Epithelial cell of esophagus (primary cell): Measurements from ENCODE around the gene MRPL37.

Source experiments
- DNase-seq: peaks from one replicate; pipeline ENCODE4 v3.0.0; 2010; ENCODE audit warnings: low read depth
- H3K4me3 ChIP-seq: 2 replicates; pipeline ENCODE4 v1.5.1; 2011; ENCODE audit warnings: mild to moderate bottlenecking, low read length, control low read depth
- TF ChIP-seq, protein P1 (sequence below): IDR thresholded peaks from 2 replicates; pipeline ENCODE4 v1.5.1; 2011; ENCODE audit warnings: low read depth, mild to moderate bottlenecking, low read length, control low read depth, inconsistent platforms; ENCODE audit not compliant: insufficient read depth; ENCODE audit errors: missing control alignments

The MRPL37 gene

GRCh38 chr1:54247863-54248515 is 48.0 kb downstream of the MRPL37 start:
- H3K4me3 ChIP-seq = no peak overlapping the region
- DNase-seq = no peak
- TF ChIP-seq, protein P1, sequence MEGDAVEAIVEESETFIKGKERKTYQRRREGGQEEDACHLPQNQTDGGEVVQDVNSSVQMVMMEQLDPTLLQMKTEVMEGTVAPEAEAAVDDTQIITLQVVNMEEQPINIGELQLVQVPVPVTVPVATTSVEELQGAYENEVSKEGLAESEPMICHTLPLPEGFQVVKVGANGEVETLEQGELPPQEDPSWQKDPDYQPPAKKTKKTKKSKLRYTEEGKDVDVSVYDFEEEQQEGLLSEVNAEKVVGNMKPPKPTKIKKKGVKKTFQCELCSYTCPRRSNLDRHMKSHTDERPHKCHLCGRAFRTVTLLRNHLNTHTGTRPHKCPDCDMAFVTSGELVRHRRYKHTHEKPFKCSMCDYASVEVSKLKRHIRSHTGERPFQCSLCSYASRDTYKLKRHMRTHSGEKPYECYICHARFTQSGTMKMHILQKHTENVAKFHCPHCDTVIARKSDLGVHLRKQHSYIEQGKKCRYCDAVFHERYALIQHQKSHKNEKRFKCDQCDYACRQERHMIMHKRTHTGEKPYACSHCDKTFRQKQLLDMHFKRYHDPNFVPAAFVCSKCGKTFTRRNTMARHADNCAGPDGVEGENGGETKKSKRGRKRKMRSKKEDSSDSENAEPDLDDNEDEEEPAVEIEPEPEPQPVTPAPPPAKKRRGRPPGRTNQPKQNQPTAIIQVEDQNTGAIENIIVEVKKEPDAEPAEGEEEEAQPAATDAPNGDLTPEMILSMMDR = no peak

- DNase-seq = no peak
- H3K4me3 ChIP-seq = no peak overlapping the region
- TF ChIP-seq, protein P1 = no peak
Measured at GRCh38 chr1:54248966-54249365, 49.0 kb downstream of the MRPL37 start.

GRCh38 chr1:54249819-54250435 is 50.0 kb downstream of the MRPL37 start:
- TF ChIP-seq, protein P1 = no peak
- no peak overlapping the region for H3K4me3 ChIP-seq
- peak; percentile 32 for DNase-seq

DNA sequence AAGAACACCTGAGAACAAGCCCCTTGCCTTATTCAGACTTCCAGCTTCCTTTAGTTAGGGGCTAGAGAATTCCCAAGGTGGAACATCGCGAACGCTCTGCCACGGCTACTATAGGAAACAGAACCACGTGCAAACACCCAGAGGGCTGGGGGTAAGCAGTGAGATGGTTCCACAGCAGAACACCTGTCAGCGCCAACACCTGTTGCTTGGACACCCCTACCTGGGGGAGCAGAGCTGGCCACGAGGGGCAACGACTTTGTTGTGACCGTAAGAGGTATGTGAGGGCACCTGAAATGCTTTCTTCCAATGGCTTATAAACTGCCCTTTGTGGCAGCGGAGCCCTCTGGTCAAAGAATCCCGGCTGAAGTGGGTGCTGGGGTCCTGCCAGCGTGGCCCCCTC is 50.7 kb downstream of the MRPL37 start:
- no peak overlapping the region for H3K4me3 ChIP-seq
- TF ChIP-seq, protein P1 = no peak
- DNase-seq = no peak

DNA sequence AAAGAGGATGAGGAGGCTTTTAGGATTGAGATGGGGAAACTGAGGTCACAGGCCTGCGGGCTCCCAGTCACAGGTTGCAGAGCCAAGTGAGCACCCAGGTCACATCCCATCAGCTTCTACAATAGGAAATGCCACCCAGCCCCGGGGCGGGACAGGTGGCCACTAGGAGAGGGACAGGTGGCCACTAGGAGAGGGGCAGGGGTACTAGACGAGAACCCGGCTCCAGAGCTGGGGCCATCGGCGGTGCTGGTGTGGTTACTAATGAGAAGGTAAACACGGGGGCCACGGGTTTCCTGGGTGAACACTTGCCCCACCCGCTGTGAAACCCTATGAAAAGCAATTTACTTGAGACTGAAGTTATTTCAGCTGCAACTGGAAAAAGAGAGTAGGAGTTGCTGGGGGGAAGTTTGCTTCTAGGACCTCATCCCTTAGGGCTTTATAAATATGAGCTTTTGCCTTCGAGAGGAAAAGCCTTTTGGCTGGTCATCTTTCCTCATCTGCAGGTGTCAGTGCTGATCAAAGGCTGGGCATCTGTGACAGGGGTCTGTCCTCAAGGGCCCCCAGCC is 52.5 kb downstream of the MRPL37 start:
- H3K4me3 ChIP-seq = no peak overlapping the region
- TF ChIP-seq, protein P1 = no peak
- DNase-seq = no peak

GRCh38 chr1:54253480-54253879 is 53.5 kb downstream of the MRPL37 start:
- peak; percentile 88 for DNase-seq
- TF ChIP-seq, protein P1 = no peak
- no peak overlapping the region for H3K4me3 ChIP-seq
